SU-DHL-6 (cell line): ENCODE measurements around the gene RPL10A.

ENCODE experiments used
- CTCF ChIP-seq: fragments of 200-600 bp; sonication (generic); IDR thresholded peaks from one replicate; pipeline ENCODE4 v1.5.1; 2017; ENCODE audit warnings: antibody characterized with exemption, mild to moderate bottlenecking, low read length, moderate library complexity; ENCODE audit not compliant: insufficient read depth, poor library complexity, severe bottlenecking
- EZH2phosphoT487 ChIP-seq: fragments of 200-600 bp; sonication (generic), shearing (Covaris generic); conservative IDR thresholded peaks from 2 replicates; pipeline ENCODE4 v1.6.1; 2018; ENCODE audit warnings: mild to moderate bottlenecking, antibody characterized with exemption, low read length, moderate library complexity, mixed read lengths

GRCh38 chr6:35463292-35463691, 4.9 kb upstream of the RPL10A start:
- TF ChIP-seq CTCF (no peak), EZH2phosphoT487 (no peak)
